Endodermal cell (in vitro differentiated cells): ENCODE results near the gene PTGIR. TPM values are rescaled to one million over a fixed set of nuclear protein-coding genes. Genes with fewer than 3 reads are reported as not detected.

Experiments used
- DNase-seq: peaks from one replicate; pipeline ENCODE4 v3.0.0-alpha.2; 2017
- H3K27ac ChIP-seq: 2 replicates; pipeline ENCODE4 v1.5.1; 2013; ENCODE audit warnings: mild to moderate bottlenecking, low read depth, low read length, moderate library complexity
- H3K27me3 ChIP-seq: 2 replicates; pipeline ENCODE4 v1.6.1; 2013; ENCODE audit warnings: mild to moderate bottlenecking, low read length, moderate library complexity; ENCODE audit not compliant: insufficient read depth, control insufficient read depth, poor library complexity, severe bottlenecking
- H3K36me3 ChIP-seq: 2 replicates; pipeline ENCODE4 v1.7.0; 2013; ENCODE audit warnings: mild to moderate bottlenecking, low read length, moderate library complexity; ENCODE audit not compliant: control insufficient read depth, insufficient read depth
- H3K4me1 ChIP-seq: one replicate; pipeline ENCODE4 v1.7.0; 2013; ENCODE audit warnings: low read length; ENCODE audit not compliant: control insufficient read depth, insufficient read depth
- H3K4me3 ChIP-seq: 2 replicates; pipeline ENCODE4 v1.5.1; 2013; ENCODE audit warnings: mild to moderate bottlenecking, low read length, moderate library complexity
- H3K9ac ChIP-seq: 2 replicates; pipeline ENCODE4 v1.6.1; 2013; ENCODE audit warnings: mild to moderate bottlenecking, low read length, moderate library complexity; ENCODE audit not compliant: poor library complexity, severe bottlenecking; ENCODE audit errors: extremely low read depth
- H3K9me3 ChIP-seq: 2 replicates; pipeline ENCODE4 v1.6.1; 2013; ENCODE audit warnings: mild to moderate bottlenecking, low read length, moderate library complexity; ENCODE audit not compliant: control insufficient read depth
- H3K27ac Mint-ChIP-seq: 2 replicates; pipeline ENCODE4 v1.8.0; 2020; ENCODE audit warnings: mixed read lengths
- H3K27me3 Mint-ChIP-seq: 2 replicates; pipeline ENCODE4 v1.8.0; 2021; ENCODE audit warnings: mild to moderate bottlenecking, mixed read lengths; ENCODE audit not compliant: insufficient read depth
- H3K36me3 Mint-ChIP-seq: 2 replicates; pipeline ENCODE4 v1.8.0; 2020; ENCODE audit warnings: low read depth, mixed read lengths
- H3K4me1 Mint-ChIP-seq: 2 replicates; pipeline ENCODE4 v1.8.0; 2020; ENCODE audit warnings: mixed read lengths
- H3K4me3 Mint-ChIP-seq: 2 replicates; pipeline ENCODE4 v1.8.0; 2020; ENCODE audit warnings: mild to moderate bottlenecking, moderate library complexity, mixed read lengths
- H3K9me3 Mint-ChIP-seq: 2 replicates; pipeline ENCODE4 v1.8.0; 2020; ENCODE audit warnings: mild to moderate bottlenecking, mixed read lengths
- WGBS, 2 experiments: methylation state at CpG; one replicate each; pipeline versions ENCODE4 v1.1.5 to v1.1.7; 2013; ENCODE audit warnings: missing lambda C conversion rate in 2 of 2, mixed read lengths in 1 of 2; ENCODE audit not compliant: insufficient coverage in 1 of 2, insufficient read length in 1 of 2; 5-methylcytosine and 5-hydroxymethylcytosine counted together
- total RNA-seq, 2 donors: library from RNA; stranded (reverse); fragmentation: NEBNext Ultra II Directional in 1 of 2; extraction: Animal tissue kit (Norgen Biotek cat#: 25700) in 1 of 2; gene quantifications; 2 replicates in 1 of 2; 3 replicates in 1 of 2; pipeline ENCODE4 v1.2.1, GENCODE V29; 2021
- TF ChIP-seq, protein P1 (sequence below): fragments of 200-600 bp; sonication (generic); conservative IDR thresholded peaks from 2 replicates; pipeline ENCODE4 v1.5.0; 2021; ENCODE audit warnings: antibody characterized with exemption, mild to moderate bottlenecking

Gene PTGIR
- total RNA-seq, 2 donors from 2014 or later: not detected

DNA sequence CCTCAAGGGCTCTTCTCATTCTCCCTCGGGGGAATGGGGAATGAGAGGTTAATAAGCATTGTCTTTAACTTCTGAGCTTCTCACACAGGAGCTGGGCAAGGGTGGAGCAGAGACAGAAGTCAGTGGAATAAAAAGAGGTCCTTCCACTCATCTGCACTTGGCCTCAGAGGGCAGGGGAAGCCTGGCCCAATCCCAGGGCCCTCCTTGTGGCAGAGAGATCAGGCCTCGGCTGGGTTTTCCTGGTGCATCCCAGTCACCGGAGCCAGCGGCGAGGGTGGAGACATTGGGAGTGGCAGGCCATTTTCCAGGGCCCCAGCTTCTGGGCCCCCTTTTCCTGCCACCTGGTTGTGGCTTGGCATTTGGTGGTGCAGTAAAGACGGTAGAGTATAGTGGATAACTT is 13.1 kb downstream of the PTGIR start:
- Histone ChIP-seq H3K36me3 (peaks cover 29% of the 10 kb centered on the region), H3K27ac (no peak overlapping the region), H3K27me3 (no peaks in the 10 kb centered on the region), H3K9ac (no peak overlapping the region), H3K4me3 (no peak overlapping the region), H3K9me3 (no peaks in the 10 kb centered on the region), H3K4me1 (no peaks in the 10 kb centered on the region)
- Mint-ChIP-seq H3K9me3 (no peaks in the 10 kb centered on the region), H3K36me3 (peaks cover 39% of the 10 kb centered on the region), H3K4me1 (no peaks in the 10 kb centered on the region), H3K4me3 (no peak overlapping the region), H3K27me3 (no peaks in the 10 kb centered on the region), H3K27ac (no peak overlapping the region)
- 93 to 95% methylated on average over 5 to 6 of the region's 6 CpGs for WGBS, 2 experiments
- TF ChIP-seq, protein P1, sequence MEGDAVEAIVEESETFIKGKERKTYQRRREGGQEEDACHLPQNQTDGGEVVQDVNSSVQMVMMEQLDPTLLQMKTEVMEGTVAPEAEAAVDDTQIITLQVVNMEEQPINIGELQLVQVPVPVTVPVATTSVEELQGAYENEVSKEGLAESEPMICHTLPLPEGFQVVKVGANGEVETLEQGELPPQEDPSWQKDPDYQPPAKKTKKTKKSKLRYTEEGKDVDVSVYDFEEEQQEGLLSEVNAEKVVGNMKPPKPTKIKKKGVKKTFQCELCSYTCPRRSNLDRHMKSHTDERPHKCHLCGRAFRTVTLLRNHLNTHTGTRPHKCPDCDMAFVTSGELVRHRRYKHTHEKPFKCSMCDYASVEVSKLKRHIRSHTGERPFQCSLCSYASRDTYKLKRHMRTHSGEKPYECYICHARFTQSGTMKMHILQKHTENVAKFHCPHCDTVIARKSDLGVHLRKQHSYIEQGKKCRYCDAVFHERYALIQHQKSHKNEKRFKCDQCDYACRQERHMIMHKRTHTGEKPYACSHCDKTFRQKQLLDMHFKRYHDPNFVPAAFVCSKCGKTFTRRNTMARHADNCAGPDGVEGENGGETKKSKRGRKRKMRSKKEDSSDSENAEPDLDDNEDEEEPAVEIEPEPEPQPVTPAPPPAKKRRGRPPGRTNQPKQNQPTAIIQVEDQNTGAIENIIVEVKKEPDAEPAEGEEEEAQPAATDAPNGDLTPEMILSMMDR: no peak
- peak; percentile 37 for DNase-seq

DNA sequence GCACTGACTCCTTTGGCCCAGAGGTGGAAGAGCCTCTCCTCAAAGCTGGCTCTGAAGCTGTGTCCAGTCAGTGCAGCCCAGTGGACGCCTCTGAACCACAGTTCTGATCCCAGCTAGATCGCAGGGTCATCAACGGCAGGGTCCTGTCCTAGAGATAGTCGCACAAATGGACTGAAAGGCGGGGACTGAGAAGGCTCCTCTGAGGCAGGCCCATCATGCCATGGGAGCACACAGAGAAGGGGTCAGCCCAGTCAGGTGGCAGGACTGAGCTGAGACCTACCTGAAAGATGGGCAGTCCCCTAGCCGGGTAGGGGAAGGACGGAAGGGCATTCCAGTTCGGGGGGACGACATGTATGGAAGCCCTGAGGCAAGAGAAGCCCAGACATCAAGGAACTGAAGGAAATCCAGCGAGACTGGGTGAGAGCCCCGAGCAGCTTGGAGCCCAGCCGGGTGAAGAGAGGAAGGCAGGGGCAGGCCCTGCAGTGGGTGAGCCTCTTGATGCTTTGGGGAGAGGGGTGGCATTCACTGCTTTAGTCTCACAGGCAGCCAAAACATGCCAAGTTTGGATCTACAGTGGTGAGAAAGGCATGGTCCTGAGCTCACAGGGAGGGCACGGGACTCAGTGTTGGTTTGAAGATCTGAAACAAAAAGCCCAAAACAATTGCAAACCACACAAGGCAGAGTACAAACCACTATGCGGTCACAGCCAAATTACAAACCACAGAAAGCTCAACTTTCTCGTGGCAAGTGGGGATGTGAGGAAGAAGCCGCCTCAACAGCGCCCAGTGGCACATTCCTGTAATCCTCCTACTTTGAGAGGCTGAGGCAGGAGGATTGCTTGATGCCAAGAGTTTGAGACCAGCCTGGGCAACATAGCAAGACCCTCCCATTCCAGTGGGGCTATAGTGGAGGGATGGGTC is 13.8 kb downstream of the PTGIR start:
- H3K9me3 ChIP-seq: no peaks in the 10 kb centered on the region
- Mint-ChIP-seq H3K36me3 (peaks cover 46% of the 10 kb centered on the region), H3K4me1 (no peaks in the 10 kb centered on the region), H3K4me3 (no peak overlapping the region), H3K9me3 (no peaks in the 10 kb centered on the region), H3K27ac (peak overlapping the region; percentile 14), H3K27me3 (no peaks in the 10 kb centered on the region)
- no peaks in the 10 kb centered on the region for H3K4me1 ChIP-seq
- H3K27me3 ChIP-seq: no peaks in the 10 kb centered on the region
- no peak overlapping the region for H3K9ac ChIP-seq
- no peak for DNase-seq
- H3K4me3 ChIP-seq: no peak overlapping the region
- 90 to 96% methylated on average over 15 to 17 of the region's 17 CpGs for WGBS, 2 experiments
- TF ChIP-seq, protein P1: no peak
- no peak overlapping the region for H3K27ac ChIP-seq
- H3K36me3 ChIP-seq: peaks cover 36% of the 10 kb centered on the region

DNA sequence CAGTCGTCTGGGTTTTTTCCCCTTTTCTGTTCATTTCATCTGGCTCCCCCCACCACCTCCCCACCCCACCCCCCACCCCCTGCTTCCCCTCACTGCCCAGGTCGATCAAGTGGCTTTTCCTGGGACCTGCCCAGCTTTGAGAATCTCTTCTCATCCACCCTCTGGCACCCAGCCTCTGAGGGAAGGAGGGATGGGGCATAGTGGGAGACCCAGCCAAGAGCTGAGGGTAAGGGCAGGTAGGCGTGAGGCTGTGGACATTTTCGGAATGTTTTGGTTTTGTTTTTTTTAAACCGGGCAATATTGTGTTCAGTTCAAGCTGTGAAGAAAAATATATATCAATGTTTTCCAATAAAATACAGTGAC is 14.5 kb downstream of the PTGIR start:
- Histone ChIP-seq H3K27me3 (no peaks in the 10 kb centered on the region), H3K4me3 (no peak overlapping the region), H3K27ac (no peak overlapping the region), H3K4me1 (no peaks in the 10 kb centered on the region), H3K9me3 (no peaks in the 10 kb centered on the region), H3K36me3 (peaks cover 43% of the 10 kb centered on the region), H3K9ac (no peak overlapping the region)
- H3K4me3 Mint-ChIP-seq: no peak overlapping the region
- H3K27ac Mint-ChIP-seq: peak overlapping the region; percentile 14
- H3K36me3 Mint-ChIP-seq: peaks cover 51% of the 10 kb centered on the region
- H3K27me3 Mint-ChIP-seq: no peaks in the 10 kb centered on the region
- TF ChIP-seq, protein P1: no peak
- DNase-seq: no peak
- H3K4me1 Mint-ChIP-seq: no peaks in the 10 kb centered on the region
- H3K9me3 Mint-ChIP-seq: no peaks in the 10 kb centered on the region
- WGBS, 2 experiments: 90% methylated on average over 4 of the region's 5 CpGs; no CpG with 5 or more reads in 1 of the 2 experiments
